ENCODE data around the gene TRPV6.

The TRPV6 gene

DNA sequence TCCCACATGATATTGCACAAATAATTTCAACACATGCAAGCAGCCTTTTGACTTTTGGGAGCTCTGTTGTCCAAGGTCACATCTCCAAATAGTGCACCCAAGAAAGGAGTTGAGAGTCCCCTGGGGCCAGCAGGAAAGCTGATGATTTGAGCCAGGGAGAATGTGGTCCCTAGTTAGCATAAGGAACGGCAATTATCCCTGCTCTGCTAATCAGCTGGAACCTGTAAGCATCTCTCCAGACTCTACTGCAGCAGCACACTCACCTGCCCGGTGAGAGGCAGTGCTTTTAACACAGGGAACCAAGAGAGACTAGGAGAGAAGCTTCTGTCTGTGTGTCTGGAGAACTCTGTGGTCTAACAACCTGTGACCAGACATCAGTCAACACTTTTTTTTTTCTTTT is 31.0 kb upstream of the TRPV6 start:
- TF ChIP-seq, protein P1, sequence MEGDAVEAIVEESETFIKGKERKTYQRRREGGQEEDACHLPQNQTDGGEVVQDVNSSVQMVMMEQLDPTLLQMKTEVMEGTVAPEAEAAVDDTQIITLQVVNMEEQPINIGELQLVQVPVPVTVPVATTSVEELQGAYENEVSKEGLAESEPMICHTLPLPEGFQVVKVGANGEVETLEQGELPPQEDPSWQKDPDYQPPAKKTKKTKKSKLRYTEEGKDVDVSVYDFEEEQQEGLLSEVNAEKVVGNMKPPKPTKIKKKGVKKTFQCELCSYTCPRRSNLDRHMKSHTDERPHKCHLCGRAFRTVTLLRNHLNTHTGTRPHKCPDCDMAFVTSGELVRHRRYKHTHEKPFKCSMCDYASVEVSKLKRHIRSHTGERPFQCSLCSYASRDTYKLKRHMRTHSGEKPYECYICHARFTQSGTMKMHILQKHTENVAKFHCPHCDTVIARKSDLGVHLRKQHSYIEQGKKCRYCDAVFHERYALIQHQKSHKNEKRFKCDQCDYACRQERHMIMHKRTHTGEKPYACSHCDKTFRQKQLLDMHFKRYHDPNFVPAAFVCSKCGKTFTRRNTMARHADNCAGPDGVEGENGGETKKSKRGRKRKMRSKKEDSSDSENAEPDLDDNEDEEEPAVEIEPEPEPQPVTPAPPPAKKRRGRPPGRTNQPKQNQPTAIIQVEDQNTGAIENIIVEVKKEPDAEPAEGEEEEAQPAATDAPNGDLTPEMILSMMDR (IDR thresholded peaks at IDR 0.05; ENCODE audit: low read depth, low read length) = no peak

DNA sequence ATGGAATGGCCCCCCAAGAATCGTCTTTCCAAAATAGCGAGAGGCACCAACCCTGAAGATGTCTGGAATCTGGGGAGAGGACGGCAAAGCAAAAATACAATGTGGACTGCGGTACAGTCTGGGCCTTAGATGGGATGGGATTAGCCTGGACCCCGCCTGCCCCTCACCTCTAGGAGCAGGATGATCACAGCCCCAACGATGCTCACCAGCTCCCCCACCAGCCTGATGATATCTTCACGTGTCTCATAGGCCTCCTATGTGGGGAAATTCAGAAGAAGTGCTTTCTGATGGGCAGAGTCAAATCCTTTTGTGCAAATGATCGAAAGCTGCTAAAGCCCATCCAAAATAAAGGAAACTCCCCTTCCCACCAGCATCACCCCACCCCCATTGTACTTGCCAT is 29.8 kb upstream of the TRPV6 start:
- H3K4me3 ChIP-seq (ENCODE audit: low read depth, low read length) = no peak overlapping the region
- TF ChIP-seq, protein P1 (IDR thresholded peaks at IDR 0.05; ENCODE audit: low read depth, low read length) = no peak

More for the DNA sequence above, 31.0 kb upstream of the TRPV6 start:
- no peak overlapping the region for H3K4me3 ChIP-seq (ENCODE audit: low read depth, low read length)

DNA sequence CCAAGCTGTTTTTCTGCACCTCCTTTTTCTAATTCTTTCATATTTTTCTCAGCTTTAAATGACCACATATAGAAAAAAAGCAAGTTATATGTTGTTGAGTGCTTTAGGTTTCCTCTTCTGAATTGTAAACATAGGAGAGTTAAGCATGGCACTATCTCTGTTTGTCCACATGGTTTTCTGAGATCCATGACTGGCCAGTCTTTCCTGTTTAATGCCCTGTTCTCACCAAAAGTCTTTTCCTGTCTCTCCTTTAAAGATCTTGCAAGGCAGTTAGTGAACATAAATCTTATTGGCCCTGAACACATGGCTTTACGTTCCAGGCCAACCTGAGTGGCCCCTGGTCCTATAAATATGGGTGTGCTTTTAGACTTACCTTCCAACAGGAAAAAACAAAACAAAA is 28.6 kb upstream of the TRPV6 start:
- TF ChIP-seq, protein P1 (IDR thresholded peaks at IDR 0.05; ENCODE audit: low read depth, low read length) = no peak
- H3K4me3 ChIP-seq (ENCODE audit: low read depth, low read length) = no peak overlapping the region

DNA sequence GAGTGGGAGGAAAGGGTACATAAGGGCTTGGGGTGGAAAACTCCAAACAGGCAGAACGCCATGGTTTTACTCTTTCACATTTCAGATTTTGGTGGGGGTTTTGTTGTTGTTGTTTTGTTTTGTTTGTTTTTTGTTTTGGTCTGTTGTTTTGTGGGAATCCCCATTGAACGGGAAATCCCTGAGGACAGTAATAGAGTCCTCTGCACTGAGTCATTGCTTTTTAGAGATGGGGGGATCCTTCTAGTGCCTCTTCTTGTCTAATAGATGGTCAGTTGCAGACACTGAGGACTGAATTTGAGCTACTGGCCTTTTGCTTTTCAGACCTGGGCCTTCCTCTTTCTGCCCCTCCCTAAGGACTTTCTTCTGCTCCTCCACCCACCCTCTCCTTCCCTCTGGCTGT is 28.0 kb upstream of the TRPV6 start:
- TF ChIP-seq, protein P1 (IDR thresholded peaks at IDR 0.05; ENCODE audit: low read depth, low read length) = no peak
- no peak overlapping the region for H3K4me3 ChIP-seq (ENCODE audit: low read depth, low read length)

DNA sequence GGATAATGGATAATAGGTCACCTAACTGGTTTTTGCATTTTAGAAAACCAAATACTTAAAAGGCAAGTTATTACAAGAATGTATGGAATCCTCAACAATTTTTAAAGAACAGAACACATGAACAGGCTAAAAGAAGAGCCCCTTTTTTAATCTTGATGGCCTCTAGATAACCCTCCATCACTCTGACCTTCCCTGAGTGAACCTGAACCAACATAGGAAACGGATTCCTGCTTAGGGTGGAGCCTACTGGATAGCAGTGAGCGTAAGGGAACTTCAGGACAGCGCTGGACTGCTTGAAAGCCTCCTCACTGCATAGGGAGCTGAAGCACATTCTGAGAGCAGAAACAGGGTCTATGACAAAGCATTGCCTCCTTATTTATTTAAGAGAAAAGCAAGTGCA is 27.5 kb upstream of the TRPV6 start:
- no peak overlapping the region for H3K4me3 ChIP-seq (ENCODE audit: low read depth, low read length)
- TF ChIP-seq, protein P1 (IDR thresholded peaks at IDR 0.05; ENCODE audit: low read depth, low read length) = no peak

DNA sequence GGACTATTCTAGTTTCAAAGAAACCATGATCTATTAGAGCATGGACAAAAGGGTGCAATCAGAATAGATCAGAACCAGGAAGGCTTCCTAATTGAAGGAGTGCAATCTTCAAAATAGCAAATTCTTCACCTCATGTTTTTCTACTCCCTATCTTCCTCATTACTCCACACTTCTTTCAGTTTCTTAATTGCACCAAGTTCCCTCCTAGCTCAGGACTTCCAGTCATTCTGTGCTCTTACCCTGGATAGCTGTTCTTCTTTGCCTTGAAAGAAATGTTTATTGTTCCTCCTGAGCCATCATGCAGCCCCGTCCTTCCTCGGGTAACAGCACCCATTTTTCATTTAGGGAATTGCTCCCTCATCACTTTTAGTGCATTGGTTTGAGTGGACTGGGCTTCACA is 24.9 kb upstream of the TRPV6 start:
- TF ChIP-seq, protein P1 (IDR thresholded peaks at IDR 0.05; ENCODE audit: low read depth, low read length) = no peak
- no peak overlapping the region for H3K4me3 ChIP-seq (ENCODE audit: low read depth, low read length)

DNA sequence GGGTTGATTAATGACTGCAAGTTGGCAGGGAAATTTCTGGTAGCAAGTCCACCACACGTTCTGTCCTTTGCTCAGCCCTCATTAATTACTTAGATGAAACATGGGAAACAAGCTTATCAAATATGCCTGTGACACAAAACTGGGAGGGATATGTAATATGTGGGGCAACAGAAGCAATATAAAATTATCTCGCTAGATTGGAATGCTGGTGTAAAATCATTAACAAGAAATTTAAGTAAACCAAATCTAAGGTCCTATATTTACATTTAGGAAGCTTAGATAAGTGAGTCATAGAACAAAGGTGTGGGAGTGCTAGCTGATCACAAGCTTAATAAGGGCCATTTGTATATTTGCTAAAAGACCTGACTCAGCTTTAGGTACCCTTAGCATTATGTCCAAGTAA is 24.5 kb upstream of the TRPV6 start:
- no peak overlapping the region for H3K4me3 ChIP-seq (ENCODE audit: low read depth, low read length)
- TF ChIP-seq, protein P1 (IDR thresholded peaks at IDR 0.05; ENCODE audit: low read depth, low read length) = no peak

All from WI38 (cell line).